GM23338 (cell line): ENCODE measurements around the gene PTH1R. TPM values are rescaled to one million over a fixed set of nuclear protein-coding genes. Genes with fewer than 3 reads are reported as not detected.

ENCODE experiments used
- ATAC-seq: fragments of 200-7000 bp; cut with Tn5 transposase; 3 replicates; pipeline ENCODE4 v1.9.1; 2020
- DNase-seq: peaks from one replicate; pipeline ENCODE4 v3.0.0-alpha.2; 2015; ENCODE audit warnings: low spot score
- H2AFZ ChIP-seq: fragments of 200-600 bp; sonication (generic); 2 replicates; pipeline ENCODE4 v1.8.0; 2016; ENCODE audit warnings: antibody characterized with exemption, mild to moderate bottlenecking, moderate library complexity
- H3F3A ChIP-seq: fragments of 200-600 bp; sonication (generic); replicated peaks from 2 replicates; pipeline ENCODE4 v1.8.0; 2017; ENCODE audit warnings: antibody characterized with exemption, mixed run types, low read depth
- H3K27ac ChIP-seq: fragments of 200-600 bp; sonication (generic); 2 replicates; pipeline ENCODE4 v1.6.1; 2016; ENCODE audit warnings: low read depth
- H3K27me3 ChIP-seq: fragments of 200-600 bp; sonication (generic); 2 replicates; pipeline ENCODE4 v1.8.0; 2016; ENCODE audit warnings: mild to moderate bottlenecking, mixed run types, moderate library complexity; ENCODE audit not compliant: insufficient read depth
- H3K36me3 ChIP-seq: fragments of 200-600 bp; sonication (generic); 2 replicates; pipeline ENCODE4 v1.8.0; 2016; ENCODE audit warnings: mild to moderate bottlenecking; ENCODE audit not compliant: insufficient read depth
- H3K4me1 ChIP-seq: fragments of 200-600 bp; sonication (generic); 2 replicates; pipeline ENCODE4 v1.8.0; 2016; ENCODE audit warnings: mild to moderate bottlenecking, moderate library complexity; ENCODE audit not compliant: insufficient read depth
- H3K4me2 ChIP-seq: fragments of 200-600 bp; sonication (generic); 2 replicates; pipeline ENCODE4 v1.7.1; 2017; ENCODE audit warnings: mixed run types
- H3K4me3 ChIP-seq: fragments of 200-600 bp; sonication (generic); 2 replicates; pipeline ENCODE4 v1.6.1; 2016; ENCODE audit warnings: mixed run types
- H3K79me2 ChIP-seq: fragments of 200-600 bp; sonication (generic); replicated peaks from 2 replicates; pipeline ENCODE4 v1.8.0; 2017; ENCODE audit warnings: mild to moderate bottlenecking; ENCODE audit not compliant: insufficient read depth
- H3K9me2 ChIP-seq: fragments of 200-600 bp; sonication (generic); 2 replicates; pipeline ENCODE4 v1.8.0; 2017; ENCODE audit not compliant: insufficient read depth
- H4K20me1 ChIP-seq: fragments of 200-600 bp; sonication (generic); replicated peaks from 2 replicates; pipeline ENCODE4 v1.8.0; 2017; ENCODE audit warnings: mild to moderate bottlenecking; ENCODE audit not compliant: insufficient read depth
- H3K27ac Mint-ChIP-seq: 2 replicates; pipeline ENCODE4 v1.8.0; 2020; ENCODE audit warnings: inconsistent platforms, mild to moderate bottlenecking, moderate library complexity, mixed read lengths
- H3K27me3 Mint-ChIP-seq: 3 replicates; pipeline ENCODE4 v1.8.0; 2022; ENCODE audit warnings: low read depth, mild to moderate bottlenecking, moderate library complexity, mixed read lengths, inconsistent platforms; ENCODE audit not compliant: insufficient read depth, poor library complexity
- H3K36me3 Mint-ChIP-seq: 3 replicates; pipeline ENCODE4 v1.8.0; 2021; ENCODE audit warnings: low read depth, mild to moderate bottlenecking, inconsistent platforms, moderate library complexity, mixed read lengths
- H3K4me1 Mint-ChIP-seq: 3 replicates; pipeline ENCODE4 v1.8.0; 2020; ENCODE audit warnings: mild to moderate bottlenecking, inconsistent platforms, mixed read lengths
- H3K4me3 Mint-ChIP-seq: 3 replicates; pipeline ENCODE4 v1.8.0; 2021; ENCODE audit warnings: moderate library complexity, mild to moderate bottlenecking, inconsistent platforms, mixed read lengths
- H3K9me3 Mint-ChIP-seq: 3 replicates; pipeline ENCODE4 v1.8.0; 2020; ENCODE audit warnings: moderate library complexity, mild to moderate bottlenecking, inconsistent platforms, mixed read lengths
- CREB1 ChIP-seq: fragments of 250-450 bp; sonication (Bioruptor Pico); IDR thresholded peaks from 2 replicates; pipeline ENCODE4 v1.5.0; 2020; ENCODE audit warnings: low read depth, mild to moderate bottlenecking, moderate library complexity
- CTCF ChIP-seq, 2 experiments: fragments of 200-600 bp in 1 of 2; sonication (generic) in 1 of 2; conservative IDR thresholded peaks; 2 replicates each; pipeline versions ENCODE4 v1.5.1 to v1.6.1; 2016 to 2017; ENCODE audit warnings: antibody characterized with exemption in 2 of 2, low read depth in 2 of 2, mild to moderate bottlenecking in 2 of 2, moderate library complexity in 1 of 2
- EZH2 ChIP-seq: fragments of 200-600 bp; sonication (generic); IDR thresholded peaks from one replicate; pipeline ENCODE4 v1.8.0; 2017; ENCODE audit warnings: antibody characterized with exemption, mild to moderate bottlenecking, low read depth; ENCODE audit not compliant: unreplicated experiment
- EZH2phosphoT487 ChIP-seq: fragments of 200-600 bp; sonication (generic); IDR thresholded peaks from one replicate; pipeline ENCODE4 v1.8.1; 2018; ENCODE audit warnings: antibody characterized with exemption; ENCODE audit not compliant: unreplicated experiment
- JUNB ChIP-seq: IDR thresholded peaks from one replicate; pipeline ENCODE4 v1.6.1; 2016; ENCODE audit warnings: antibody characterized with exemption; ENCODE audit not compliant: unreplicated experiment
- NANOG ChIP-seq: IDR thresholded peaks from 2 replicates; pipeline ENCODE4 v1.6.1; 2016; ENCODE audit warnings: antibody characterized with exemption, borderline replicate concordance
- POLR2AphosphoS5 ChIP-seq: IDR thresholded peaks from 2 replicates; pipeline ENCODE4 v1.6.1; 2016; ENCODE audit warnings: antibody characterized with exemption, low read depth
- REST ChIP-seq: IDR thresholded peaks from one replicate; pipeline ENCODE4 v1.6.1; 2018; ENCODE audit warnings: antibody characterized with exemption; ENCODE audit not compliant: unreplicated experiment
- STAT1 ChIP-seq: IDR thresholded peaks from one replicate; pipeline ENCODE4 v1.6.1; 2016; ENCODE audit warnings: antibody characterized with exemption; ENCODE audit not compliant: unreplicated experiment
- ZNF114 ChIP-seq: fragments of 250-450 bp; sonication (Bioruptor Pico); IDR thresholded peaks from 2 replicates; pipeline ENCODE4 v1.5.0; 2020; ENCODE audit warnings: mild to moderate bottlenecking, moderate library complexity
- ZNF331 ChIP-seq: fragments of 250-450 bp; sonication (Bioruptor Pico); IDR thresholded peaks from 2 replicates; pipeline ENCODE4 v1.5.0; 2020; ENCODE audit warnings: low read depth, mild to moderate bottlenecking, moderate library complexity
- polyA plus RNA-seq: library from polyadenylated mRNA; unstranded; fragments of >200 nt; fragmentation: Nextera tagmentation; extraction: Ambion mirVana; gene quantifications from 2 replicates; pipeline ENCODE4 v1.2.1, GENCODE V29; 2016
- total RNA-seq: library from RNA; depleted of rRNA; stranded (reverse); fragments of >200 nt; shearing (Covaris generic); gene quantifications from 2 replicates; pipeline ENCODE4 v1.2.3, GENCODE V29; 2014
- TF ChIP-seq, protein P1 (sequence below): fragments of 250-450 bp; sonication (Bioruptor Pico); IDR thresholded peaks from 2 replicates; pipeline ENCODE4 v1.5.0; 2020; ENCODE audit warnings: mild to moderate bottlenecking, moderate library complexity
- TF ChIP-seq, protein P2 (sequence below): IDR thresholded peaks from 2 replicates; pipeline ENCODE4 v1.6.1; 2016; ENCODE audit warnings: antibody characterized with exemption

The PTH1R gene
- total and polyA plus RNA-seq, 2 experiments from 2014 or later: 1.3 to 1.9 TPM

DNA sequence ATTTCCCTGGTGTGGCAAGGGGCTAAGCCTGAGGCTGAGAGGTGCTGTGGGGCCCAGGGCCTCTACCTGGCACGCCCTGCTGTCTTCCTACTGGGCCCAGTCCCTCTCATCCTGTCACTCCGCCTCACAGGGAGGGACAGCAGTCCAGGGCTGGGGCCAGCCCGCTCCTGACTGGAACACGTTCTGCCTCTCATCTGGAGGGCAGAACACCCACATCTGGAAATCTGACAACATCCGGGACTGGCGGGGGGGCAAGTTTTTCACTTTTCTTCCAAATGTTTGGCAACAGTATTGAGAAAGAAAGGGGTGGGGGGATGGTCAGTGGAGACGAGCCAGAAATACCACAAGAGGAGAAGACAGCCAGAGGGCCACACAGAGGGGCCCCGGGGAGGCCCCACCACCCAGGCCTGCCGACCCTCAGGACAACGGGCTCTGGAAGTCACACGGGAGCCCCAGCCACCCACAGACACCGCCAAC is 12.5 kb upstream of the PTH1R start:
- no peaks in the 10 kb centered on the region for H3F3A ChIP-seq
- Mint-ChIP-seq H3K27ac (no peak overlapping the region), H3K4me3 (no peak overlapping the region), H3K36me3 (no peaks in the 10 kb centered on the region), H3K27me3 (peaks cover 14% of the 10 kb centered on the region), H3K4me1 (peaks cover 7% of the 10 kb centered on the region), H3K9me3 (no peaks in the 10 kb centered on the region)
- no peaks in the 10 kb centered on the region for H3K9me2 ChIP-seq
- H3K36me3 ChIP-seq: no peaks in the 10 kb centered on the region
- TF ChIP-seq ZNF114 (CRISPR knock-in tag) (no peak), NANOG (no peak), CREB1 (CRISPR knock-in tag) (no peak), JUNB (no peak), ZNF331 (CRISPR knock-in tag) (no peak), EZH2 (no peak), POLR2AphosphoS5 (no peak), REST (no peak), STAT1 (no peak), CTCF (conservative IDR thresholded peaks at IDR 0.05; ENCODE audit: low read depth in 2 of 2) (no peak), EZH2phosphoT487 (no peak)
- TF ChIP-seq, protein P1, sequence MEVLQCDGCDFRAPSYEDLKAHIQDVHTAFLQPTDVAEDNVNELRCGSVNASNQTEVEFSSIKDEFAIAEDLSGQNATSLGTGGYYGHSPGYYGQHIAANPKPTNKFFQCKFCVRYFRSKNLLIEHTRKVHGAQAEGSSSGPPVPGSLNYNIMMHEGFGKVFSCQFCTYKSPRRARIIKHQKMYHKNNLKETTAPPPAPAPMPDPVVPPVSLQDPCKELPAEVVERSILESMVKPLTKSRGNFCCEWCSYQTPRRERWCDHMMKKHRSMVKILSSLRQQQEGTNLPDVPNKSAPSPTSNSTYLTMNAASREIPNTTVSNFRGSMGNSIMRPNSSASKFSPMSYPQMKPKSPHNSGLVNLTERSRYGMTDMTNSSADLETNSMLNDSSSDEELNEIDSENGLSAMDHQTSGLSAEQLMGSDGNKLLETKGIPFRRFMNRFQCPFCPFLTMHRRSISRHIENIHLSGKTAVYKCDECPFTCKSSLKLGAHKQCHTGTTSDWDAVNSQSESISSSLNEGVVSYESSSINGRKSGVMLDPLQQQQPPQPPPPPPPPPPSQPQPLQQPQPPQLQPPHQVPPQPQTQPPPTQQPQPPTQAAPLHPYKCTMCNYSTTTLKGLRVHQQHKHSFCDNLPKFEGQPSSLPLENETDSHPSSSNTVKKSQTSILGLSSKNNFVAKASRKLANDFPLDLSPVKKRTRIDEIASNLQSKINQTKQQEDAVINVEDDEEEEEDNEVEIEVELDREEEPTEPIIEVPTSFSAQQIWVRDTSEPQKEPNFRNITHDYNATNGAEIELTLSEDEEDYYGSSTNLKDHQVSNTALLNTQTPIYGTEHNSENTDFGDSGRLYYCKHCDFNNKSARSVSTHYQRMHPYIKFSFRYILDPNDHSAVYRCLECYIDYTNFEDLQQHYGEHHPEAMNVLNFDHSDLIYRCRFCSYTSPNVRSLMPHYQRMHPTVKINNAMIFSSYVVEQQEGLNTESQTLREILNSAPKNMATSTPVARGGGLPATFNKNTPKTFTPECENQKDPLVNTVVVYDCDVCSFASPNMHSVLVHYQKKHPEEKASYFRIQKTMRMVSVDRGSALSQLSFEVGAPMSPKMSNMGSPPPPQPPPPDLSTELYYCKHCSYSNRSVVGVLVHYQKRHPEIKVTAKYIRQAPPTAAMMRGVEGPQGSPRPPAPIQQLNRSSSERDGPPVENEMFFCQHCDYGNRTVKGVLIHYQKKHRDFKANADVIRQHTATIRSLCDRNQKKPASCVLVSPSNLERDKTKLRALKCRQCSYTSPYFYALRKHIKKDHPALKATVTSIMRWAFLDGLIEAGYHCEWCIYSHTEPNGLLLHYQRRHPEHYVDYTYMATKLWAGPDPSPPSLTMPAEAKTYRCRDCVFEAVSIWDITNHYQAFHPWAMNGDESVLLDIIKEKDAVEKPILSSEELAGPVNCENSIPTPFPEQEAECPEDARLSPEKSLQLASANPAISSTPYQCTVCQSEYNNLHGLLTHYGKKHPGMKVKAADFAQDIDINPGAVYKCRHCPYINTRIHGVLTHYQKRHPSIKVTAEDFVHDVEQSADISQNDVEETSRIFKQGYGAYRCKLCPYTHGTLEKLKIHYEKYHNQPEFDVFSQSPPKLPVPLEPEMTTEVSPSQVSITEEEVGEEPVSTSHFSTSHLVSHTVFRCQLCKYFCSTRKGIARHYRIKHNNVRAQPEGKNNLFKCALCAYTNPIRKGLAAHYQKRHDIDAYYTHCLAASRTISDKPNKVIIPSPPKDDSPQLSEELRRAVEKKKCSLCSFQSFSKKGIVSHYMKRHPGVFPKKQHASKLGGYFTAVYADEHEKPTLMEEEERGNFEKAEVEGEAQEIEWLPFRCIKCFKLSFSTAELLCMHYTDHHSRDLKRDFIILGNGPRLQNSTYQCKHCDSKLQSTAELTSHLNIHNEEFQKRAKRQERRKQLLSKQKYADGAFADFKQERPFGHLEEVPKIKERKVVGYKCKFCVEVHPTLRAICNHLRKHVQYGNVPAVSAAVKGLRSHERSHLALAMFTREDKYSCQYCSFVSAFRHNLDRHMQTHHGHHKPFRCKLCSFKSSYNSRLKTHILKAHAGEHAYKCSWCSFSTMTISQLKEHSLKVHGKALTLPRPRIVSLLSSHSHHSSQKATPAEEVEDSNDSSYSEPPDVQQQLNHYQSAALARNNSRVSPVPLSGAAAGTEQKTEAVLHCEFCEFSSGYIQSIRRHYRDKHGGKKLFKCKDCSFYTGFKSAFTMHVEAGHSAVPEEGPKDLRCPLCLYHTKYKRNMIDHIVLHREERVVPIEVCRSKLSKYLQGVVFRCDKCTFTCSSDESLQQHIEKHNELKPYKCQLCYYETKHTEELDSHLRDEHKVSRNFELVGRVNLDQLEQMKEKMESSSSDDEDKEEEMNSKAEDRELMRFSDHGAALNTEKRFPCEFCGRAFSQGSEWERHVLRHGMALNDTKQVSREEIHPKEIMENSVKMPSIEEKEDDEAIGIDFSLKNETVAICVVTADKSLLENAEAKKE (CRISPR knock-in tag): no peak
- TF ChIP-seq, protein P2, sequence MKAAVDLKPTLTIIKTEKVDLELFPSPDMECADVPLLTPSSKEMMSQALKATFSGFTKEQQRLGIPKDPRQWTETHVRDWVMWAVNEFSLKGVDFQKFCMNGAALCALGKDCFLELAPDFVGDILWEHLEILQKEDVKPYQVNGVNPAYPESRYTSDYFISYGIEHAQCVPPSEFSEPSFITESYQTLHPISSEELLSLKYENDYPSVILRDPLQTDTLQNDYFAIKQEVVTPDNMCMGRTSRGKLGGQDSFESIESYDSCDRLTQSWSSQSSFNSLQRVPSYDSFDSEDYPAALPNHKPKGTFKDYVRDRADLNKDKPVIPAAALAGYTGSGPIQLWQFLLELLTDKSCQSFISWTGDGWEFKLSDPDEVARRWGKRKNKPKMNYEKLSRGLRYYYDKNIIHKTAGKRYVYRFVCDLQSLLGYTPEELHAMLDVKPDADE: no peak
- no peak overlapping the region for H2AFZ ChIP-seq
- no peak for ATAC-seq
- no peak overlapping the region for H3K4me2 ChIP-seq
- no peak overlapping the region for H3K4me3 ChIP-seq
- no peaks in the 10 kb centered on the region for H3K27me3 ChIP-seq
- H3K27ac ChIP-seq: no peak overlapping the region
- no peak for DNase-seq
- H4K20me1 ChIP-seq: no peaks in the 10 kb centered on the region
- H3K4me1 ChIP-seq: no peaks in the 10 kb centered on the region
- H3K79me2 ChIP-seq: no peaks in the 10 kb centered on the region
